Gastroesophageal sphincter (tissue), 4 donors: Measurements from ENCODE around the gene APBA1. TPM values are rescaled to one million over a fixed set of nuclear protein-coding genes. Genes with fewer than 3 reads are reported as not detected.

ENCODE experiments used
- ATAC-seq: fragments of 150-250 bp; one replicate; pipeline ENCODE4 v1.9.1; 2016; ENCODE audit warnings: mild to moderate bottlenecking, moderate library complexity
- H3K27ac ChIP-seq, 4 donors: fragments of 200-600 bp; sonication (generic) in 3 of 4; 1 replicate in 3 of 4; 2 replicates in 1 of 4; pipeline ENCODE4 v1.5.1; 2016 to 2019
- H3K27me3 ChIP-seq: fragments of 200-600 bp; sonication (generic); one replicate; pipeline ENCODE4 v1.5.1; 2019
- H3K36me3 ChIP-seq, 2 donors: fragments of 200-600 bp; sonication (generic); one replicate each; pipeline ENCODE4 v1.5.1; 2019; ENCODE audit warnings: control low read depth in 1 of 2
- H3K4me1 ChIP-seq, 3 donors: fragments of 200-600 bp; sonication (generic); 1 replicate in 2 of 3; 2 replicates in 1 of 3; pipeline ENCODE4 v1.5.1; 2016 to 2019; ENCODE audit warnings: control low read depth in 2 of 3
- H3K4me3 ChIP-seq, 2 donors: fragments of 200-600 bp; sonication (generic); one replicate each; pipeline ENCODE4 v1.5.1; 2019; ENCODE audit warnings: mild to moderate bottlenecking in 1 of 2, moderate library complexity in 1 of 2
- H3K9me3 ChIP-seq, 3 donors: fragments of 200-600 bp; sonication (generic); one replicate each; pipeline ENCODE4 v1.5.1; 2017 to 2019; ENCODE audit warnings: control low read depth in 2 of 3
- EP300 ChIP-seq: sonication (generic); formaldehyde crosslinking; IDR thresholded peaks from one replicate; pipeline ENCODE4 v1.6.1; 2017; ENCODE audit warnings: antibody characterized with exemption, mild to moderate bottlenecking
- POLR2A ChIP-seq, 2 donors: fragments of 450-650 bp; IDR thresholded peaks; one replicate each; pipeline ENCODE4 v1.6.1; 2017; ENCODE audit warnings: antibody characterized with exemption in 2 of 2, mild to moderate bottlenecking in 2 of 2, moderate library complexity in 1 of 2
- POLR2AphosphoS5 ChIP-seq: sonication (generic); formaldehyde crosslinking; IDR thresholded peaks from one replicate; pipeline ENCODE4 v1.6.1; 2017; ENCODE audit warnings: antibody characterized with exemption
- WGBS, 2 donors: methylation state at CpG; one replicate each; pipeline ENCODE4 v1.1.5; 2018; ENCODE audit warnings: low coverage in 1 of 2; 5-methylcytosine and 5-hydroxymethylcytosine counted together
- total RNA-seq, 4 donors: library from RNA; depleted of rRNA; stranded (reverse); fragments of >200 nt; gene quantifications; one replicate each; pipeline ENCODE4 v1.1.0, GENCODE V29; 2016
- TF ChIP-seq, protein P1 (sequence below), 4 experiments: fragments of 200-600 bp in 2 of 4; fragments of 450-650 bp in 2 of 4; sonication (generic) in 1 of 4; IDR thresholded peaks; one replicate each; pipeline ENCODE4 v1.5.1; 2017 to 2019; ENCODE audit warnings: antibody characterized with exemption in 4 of 4, mild to moderate bottlenecking in 2 of 4, moderate library complexity in 2 of 4

The APBA1 gene
- total RNA-seq, 4 donors from 2014 or later, result 4.7 to 10.5 (median 5.8) TPM

- Histone ChIP-seq H3K27me3 (no peaks in the 10 kb centered on the region), H3K27ac (no peak overlapping the region), H3K4me3 (no peak overlapping the region), H3K9me3 (no peaks in the 10 kb centered on the region), H3K36me3 (peaks cover 0 to 9% of the 10 kb centered on the region in 2 donors), H3K4me1 (no peaks in the 10 kb centered on the region)
- no peak for ATAC-seq
- TF ChIP-seq POLR2AphosphoS5 (no peak), EP300 (no peak), POLR2A (IDR thresholded peaks at IDR 0.05) (no peak)
- TF ChIP-seq, protein P1, sequence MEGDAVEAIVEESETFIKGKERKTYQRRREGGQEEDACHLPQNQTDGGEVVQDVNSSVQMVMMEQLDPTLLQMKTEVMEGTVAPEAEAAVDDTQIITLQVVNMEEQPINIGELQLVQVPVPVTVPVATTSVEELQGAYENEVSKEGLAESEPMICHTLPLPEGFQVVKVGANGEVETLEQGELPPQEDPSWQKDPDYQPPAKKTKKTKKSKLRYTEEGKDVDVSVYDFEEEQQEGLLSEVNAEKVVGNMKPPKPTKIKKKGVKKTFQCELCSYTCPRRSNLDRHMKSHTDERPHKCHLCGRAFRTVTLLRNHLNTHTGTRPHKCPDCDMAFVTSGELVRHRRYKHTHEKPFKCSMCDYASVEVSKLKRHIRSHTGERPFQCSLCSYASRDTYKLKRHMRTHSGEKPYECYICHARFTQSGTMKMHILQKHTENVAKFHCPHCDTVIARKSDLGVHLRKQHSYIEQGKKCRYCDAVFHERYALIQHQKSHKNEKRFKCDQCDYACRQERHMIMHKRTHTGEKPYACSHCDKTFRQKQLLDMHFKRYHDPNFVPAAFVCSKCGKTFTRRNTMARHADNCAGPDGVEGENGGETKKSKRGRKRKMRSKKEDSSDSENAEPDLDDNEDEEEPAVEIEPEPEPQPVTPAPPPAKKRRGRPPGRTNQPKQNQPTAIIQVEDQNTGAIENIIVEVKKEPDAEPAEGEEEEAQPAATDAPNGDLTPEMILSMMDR (IDR thresholded peaks at IDR 0.05), result no peak
- WGBS, 2 donors, result 29 to 33% methylated on average over 1 of the region's 1 CpG
These were observed 238.8 kb downstream of the APBA1 start for GRCh38 chr9:69433392-69433791.

- Histone ChIP-seq H3K36me3 (peaks cover 0 to 9% of the 10 kb centered on the region in 2 donors), H3K4me1 (no peaks in the 10 kb centered on the region), H3K9me3 (no peaks in the 10 kb centered on the region), H3K27ac (no peak overlapping the region), H3K4me3 (no peak overlapping the region), H3K27me3 (no peaks in the 10 kb centered on the region)
- ATAC-seq, result no peak
- WGBS, 2 donors, result 84 to 96% methylated on average over 8 to 9 of the region's 11 CpGs
- TF ChIP-seq POLR2AphosphoS5 (no peak), POLR2A (IDR thresholded peaks at IDR 0.05) (no peak), EP300 (no peak)
- TF ChIP-seq, protein P1 (IDR thresholded peaks at IDR 0.05), result no peak
These were observed 239.5 kb downstream of the APBA1 start for GRCh38 chr9:69432623-69433022.

- Histone ChIP-seq H3K4me1 (no peaks in the 10 kb centered on the region), H3K27ac (no peak overlapping the region), H3K4me3 (no peak overlapping the region), H3K9me3 (no peaks in the 10 kb centered on the region), H3K27me3 (no peaks in the 10 kb centered on the region), H3K36me3 (peaks cover 0 to 9% of the 10 kb centered on the region in 2 donors)
- WGBS, 2 donors, result 100% methylated on average over 1 of the region's 1 CpG; no CpG with 5 or more reads in 1 of the 2 donors
- no peak for TF ChIP-seq POLR2A (IDR thresholded peaks at IDR 0.05)
- TF ChIP-seq EP300, result no peak
- TF ChIP-seq, protein P1 (IDR thresholded peaks at IDR 0.05), result no peak
- no peak for TF ChIP-seq POLR2AphosphoS5
- no peak for ATAC-seq
These were observed 240.4 kb downstream of the APBA1 start for GRCh38 chr9:69431777-69432176.

DNA sequence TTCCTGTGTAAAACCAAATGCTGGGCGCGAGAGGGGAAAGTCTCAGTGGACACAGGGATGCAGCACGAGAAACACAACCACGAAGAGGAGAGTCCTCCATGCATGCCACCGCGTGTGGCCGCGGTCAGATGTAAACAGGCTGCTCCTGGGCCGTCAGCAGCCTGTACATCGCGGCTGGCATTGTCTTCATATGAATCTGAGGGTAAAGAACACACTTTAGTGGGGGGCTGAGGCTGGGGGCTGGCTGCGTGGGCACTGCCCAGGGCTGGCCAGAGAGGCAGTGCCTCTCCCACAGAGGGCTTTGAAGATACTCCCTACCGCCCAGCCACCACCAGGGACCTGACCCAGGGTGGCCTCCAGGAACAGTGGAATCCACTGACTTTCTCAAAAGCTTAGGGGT lies 241.0 kb downstream of the APBA1 start:
- H3K27me3 ChIP-seq, result no peaks in the 10 kb centered on the region
- TF ChIP-seq, protein P1 (IDR thresholded peaks at IDR 0.05), result no peak
- TF ChIP-seq EP300, result no peak
- TF ChIP-seq POLR2A (IDR thresholded peaks at IDR 0.05), result no peak
- TF ChIP-seq POLR2AphosphoS5, result no peak
- 85 to 91% methylated on average over 6 to 8 of the region's 13 CpGs for WGBS, 2 donors
- no peaks in the 10 kb centered on the region for H3K4me1 ChIP-seq
- ATAC-seq, result no peak
- no peak overlapping the region for H3K27ac ChIP-seq
- H3K9me3 ChIP-seq, result no peaks in the 10 kb centered on the region
- peaks cover 0 to 9% of the 10 kb centered on the region in 2 donors for H3K36me3 ChIP-seq
- no peak overlapping the region for H3K4me3 ChIP-seq

DNA sequence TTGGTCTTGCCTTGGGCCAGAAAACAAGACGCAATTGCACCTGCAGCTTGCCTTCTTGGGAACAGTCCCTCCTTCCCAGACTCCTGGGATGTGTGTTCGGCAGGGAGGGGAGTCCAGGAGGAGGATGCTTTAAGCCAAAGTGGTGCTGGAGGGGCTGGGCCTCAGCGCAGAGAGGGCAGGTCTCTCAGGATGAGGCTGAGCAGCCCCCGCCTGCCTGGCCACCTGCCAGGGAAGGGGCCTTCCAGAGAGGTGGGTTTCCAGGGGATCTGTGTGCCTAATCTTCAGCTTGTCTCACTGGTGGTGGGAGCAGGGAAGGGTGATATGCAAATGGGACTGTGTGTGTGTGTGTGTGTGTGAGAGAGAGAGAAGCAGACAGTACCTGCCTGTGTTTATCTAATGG lies 242.0 kb downstream of the APBA1 start:
- Histone ChIP-seq H3K27me3 (no peaks in the 10 kb centered on the region), H3K36me3 (peaks cover 0 to 9% of the 10 kb centered on the region in 2 donors), H3K9me3 (no peaks in the 10 kb centered on the region), H3K4me1 (no peaks in the 10 kb centered on the region), H3K4me3 (no peak overlapping the region), H3K27ac (no peak overlapping the region)
- 62% methylated on average over 3 of the region's 4 CpGs; no CpG with 5 or more reads in 1 of the 2 donors for WGBS, 2 donors
- ATAC-seq, result no peak
- TF ChIP-seq, protein P1 (IDR thresholded peaks at IDR 0.05), result no peak
- no peak for TF ChIP-seq EP300
- no peak for TF ChIP-seq POLR2A (IDR thresholded peaks at IDR 0.05)
- TF ChIP-seq POLR2AphosphoS5, result no peak
